Hepatocyte (in vitro differentiated cells): ENCODE measurements around the gene LRMDA. TPM values are rescaled to one million over a fixed set of nuclear protein-coding genes. Genes with fewer than 3 reads are reported as not detected.

Experiments
- DNase-seq: peaks from one replicate; pipeline ENCODE4 v3.0.0-alpha.2; 2016; ENCODE audit warnings: low spot score
- H2AFZ ChIP-seq: fragments of 200-600 bp; sonication (generic); 2 replicates; pipeline ENCODE4 v1.6.0; 2016; ENCODE audit warnings: antibody characterized with exemption, mild to moderate bottlenecking
- H3K27ac ChIP-seq: fragments of 200-600 bp; sonication (generic); 2 replicates; pipeline ENCODE4 v1.5.1; 2016; ENCODE audit warnings: mild to moderate bottlenecking
- H3K27me3 ChIP-seq: fragments of 200-600 bp; sonication (generic); 2 replicates; pipeline ENCODE4 v1.6.1; 2016
- H3K36me3 ChIP-seq: fragments of 200-600 bp; sonication (generic); replicated peaks from 2 replicates; pipeline ENCODE4 v1.5.1; 2016; ENCODE audit warnings: low read depth; ENCODE audit not compliant: insufficient read depth
- H3K4me1 ChIP-seq: fragments of 200-600 bp; sonication (generic); 2 replicates; pipeline ENCODE4 v1.5.1; 2016; ENCODE audit warnings: mild to moderate bottlenecking, moderate library complexity; ENCODE audit not compliant: insufficient read depth
- H3K4me2 ChIP-seq: fragments of 200-600 bp; sonication (generic); 2 replicates; pipeline ENCODE4 v1.6.0; 2016
- H3K4me3 ChIP-seq: fragments of 200-600 bp; sonication (generic); 2 replicates; pipeline ENCODE4 v1.5.1; 2016; ENCODE audit warnings: mild to moderate bottlenecking
- H3K79me2 ChIP-seq: fragments of 200-600 bp; sonication (generic); 2 replicates; pipeline ENCODE4 v1.6.0; 2017; ENCODE audit warnings: mild to moderate bottlenecking
- H3K9me2 ChIP-seq: fragments of 200-600 bp; sonication (generic); replicated peaks from 2 replicates; pipeline ENCODE4 v1.6.0; 2017; ENCODE audit warnings: mild to moderate bottlenecking; ENCODE audit not compliant: insufficient read depth
- H3K9me3 ChIP-seq: fragments of 200-600 bp; sonication (generic); 2 replicates; pipeline ENCODE4 v1.5.1; 2016; ENCODE audit warnings: low read depth, mild to moderate bottlenecking
- H4K20me1 ChIP-seq: fragments of 200-600 bp; sonication (generic); 2 replicates; pipeline ENCODE4 v1.6.0; 2016; ENCODE audit warnings: mild to moderate bottlenecking; ENCODE audit not compliant: insufficient read depth, poor library complexity, severe bottlenecking
- CTCF ChIP-seq: fragments of 200-600 bp; sonication (generic); IDR thresholded peaks from 2 replicates; pipeline ENCODE4 v1.5.1; 2016; ENCODE audit warnings: antibody characterized with exemption, mild to moderate bottlenecking; ENCODE audit not compliant: poor library complexity
- EZH2 ChIP-seq: fragments of 200-600 bp; sonication (generic); IDR thresholded peaks from 2 replicates; pipeline ENCODE4 v1.6.1; 2016; ENCODE audit warnings: antibody characterized with exemption, mild to moderate bottlenecking, borderline replicate concordance
- EZH2phosphoT487 ChIP-seq: fragments of 200-600 bp; sonication (generic); IDR thresholded peaks from one replicate; pipeline ENCODE4 v1.6.1; 2018; ENCODE audit warnings: antibody characterized with exemption, mild to moderate bottlenecking, low read depth, moderate library complexity; ENCODE audit not compliant: unreplicated experiment, severe bottlenecking
- WGBS: methylation state at CpG from one replicate; pipeline ENCODE4 v1.1.6; 2016; ENCODE audit warnings: low lambda C conversion rate; ENCODE audit errors: missing lambda C conversion rate; 5-methylcytosine and 5-hydroxymethylcytosine counted together
- polyA plus RNA-seq: library from polyadenylated mRNA; unstranded; fragments of >200 nt; fragmentation: Nextera tagmentation; extraction: Ambion mirVana; gene quantifications from 2 replicates; pipeline ENCODE4 v1.2.1, GENCODE V29; 2016
- total RNA-seq: library from RNA; depleted of rRNA; stranded (reverse); fragments of >200 nt; gene quantifications from 2 replicates; pipeline ENCODE4 v1.2.3, GENCODE V29; 2014

LRMDA gene
- total and polyA plus RNA-seq, 2 experiments from 2014 or later, result 5.6 to 15.7 TPM

GRCh38 chr10:76088980-76089379 lies 657.6 kb downstream of the LRMDA start:
- Histone ChIP-seq H2AFZ (no peak overlapping the region), H3K4me3 (no peak overlapping the region), H3K27ac (no peak overlapping the region), H3K79me2 (no peaks in the 10 kb centered on the region), H3K36me3 (no peaks in the 10 kb centered on the region), H3K4me1 (peaks cover 14% of the 10 kb centered on the region), H3K4me2 (no peak overlapping the region), H3K9me3 (no peaks in the 10 kb centered on the region), H4K20me1 (no peaks in the 10 kb centered on the region), H3K27me3 (no peaks in the 10 kb centered on the region), H3K9me2 (no peaks in the 10 kb centered on the region)
- TF ChIP-seq CTCF, result no peak
- TF ChIP-seq EZH2, result no peak
- no peak for TF ChIP-seq EZH2phosphoT487
- WGBS, result 94% methylated on average over 3 of the region's 3 CpGs
- no peak for DNase-seq

- Histone ChIP-seq H3K4me1 (peaks cover 14% of the 10 kb centered on the region), H3K9me3 (no peaks in the 10 kb centered on the region), H4K20me1 (no peaks in the 10 kb centered on the region), H2AFZ (no peak overlapping the region), H3K79me2 (no peaks in the 10 kb centered on the region), H3K4me2 (no peak overlapping the region), H3K27ac (no peak overlapping the region), H3K36me3 (no peaks in the 10 kb centered on the region), H3K27me3 (no peaks in the 10 kb centered on the region), H3K9me2 (no peaks in the 10 kb centered on the region), H3K4me3 (no peak overlapping the region)
- WGBS, result 83% methylated on average over 12 of the region's 12 CpGs
- DNase-seq, result no peak
- TF ChIP-seq EZH2 (no peak), CTCF (no peak), EZH2phosphoT487 (no peak)
Measured at GRCh38 chr10:76089556-76090180, 658.2 kb downstream of the LRMDA start.

- H3K36me3 ChIP-seq, result no peaks in the 10 kb centered on the region
- no peak for TF ChIP-seq EZH2
- peak overlapping the region; percentile 26 for H3K4me2 ChIP-seq
- H3K9me2 ChIP-seq, result no peaks in the 10 kb centered on the region
- 54% methylated on average over 1 of the region's 1 CpG for WGBS
- no peak overlapping the region for H3K4me3 ChIP-seq
- H4K20me1 ChIP-seq, result no peaks in the 10 kb centered on the region
- H3K79me2 ChIP-seq, result no peaks in the 10 kb centered on the region
- H3K27ac ChIP-seq, result no peak overlapping the region
- no peaks in the 10 kb centered on the region for H3K27me3 ChIP-seq
- no peak overlapping the region for H2AFZ ChIP-seq
- H3K9me3 ChIP-seq, result no peaks in the 10 kb centered on the region
- H3K4me1 ChIP-seq, result no peaks in the 10 kb centered on the region
- peak; percentile 40 for DNase-seq
Measured at GRCh38 chr10:76091926-76092325, 660.5 kb downstream of the LRMDA start.

GRCh38 chr10:76106611-76107010 lies 675.2 kb downstream of the LRMDA start:
- no peaks in the 10 kb centered on the region for H3K9me3 ChIP-seq
- H3K36me3 ChIP-seq, result no peaks in the 10 kb centered on the region
- 90% methylated on average over 6 of the region's 6 CpGs for WGBS
- no peaks in the 10 kb centered on the region for H4K20me1 ChIP-seq
- no peak overlapping the region for H3K4me2 ChIP-seq
- H3K79me2 ChIP-seq, result no peaks in the 10 kb centered on the region
- no peak for TF ChIP-seq CTCF
- TF ChIP-seq EZH2, result no peak
- no peak for TF ChIP-seq EZH2phosphoT487
- H3K27ac ChIP-seq, result no peak overlapping the region
- no peaks in the 10 kb centered on the region for H3K9me2 ChIP-seq
- no peaks in the 10 kb centered on the region for H3K27me3 ChIP-seq
- H3K4me1 ChIP-seq, result peaks cover 5% of the 10 kb centered on the region
- DNase-seq, result no peak
- H3K4me3 ChIP-seq, result no peak overlapping the region
- no peak overlapping the region for H2AFZ ChIP-seq
